H1 (cell line): ENCODE measurements around the gene NECTIN3. TPM values are rescaled to one million over a fixed set of nuclear protein-coding genes. Genes with fewer than 3 reads are reported as not detected.

Experiments used
- CTCF ChIA-PET: fragments of 300-600 bp; sonication (Branson Sonifier 250); formaldehyde crosslinking; loops from one replicate; lab custom pipeline; 2021; ENCODE audit not compliant: partially characterized antibody; lab: Charles Lee
- POLR2A ChIA-PET: fragments of 300-600 bp; sonication (Branson Sonifier 250); formaldehyde crosslinking; loops from one replicate; lab custom pipeline; 2021; ENCODE audit warnings: inconsistent platforms; ENCODE audit not compliant: partially characterized antibody; lab: Charles Lee
- DNase-seq, 2 experiments: peaks; one replicate each; pipeline versions ENCODE4 v3.0.0 to v3.0.0-alpha.2; 2010 to 2022; ENCODE audit warnings: low spot score in 2 of 2, low read depth in 1 of 2, mixed read lengths in 1 of 2
- FAIRE-seq: peaks from 2 replicates; lab custom pipeline; 2011; peaks lifted over from hg19 to GRCh38; lab: Jason Lieb, UNC
- H2AFZ ChIP-seq: 2 replicates; pipeline ENCODE4 v1.8.1; 2012; ENCODE audit warnings: low read length, inconsistent platforms
- H2AK5ac ChIP-seq: 2 replicates; pipeline ENCODE4 v1.6.1; 2013; ENCODE audit warnings: low read depth, low read length
- H2BK120ac ChIP-seq: replicated peaks from 2 replicates; pipeline ENCODE3; 2013; ENCODE audit warnings: low read depth, low read length, inconsistent platforms
- H2BK12ac ChIP-seq: 2 replicates; pipeline ENCODE4 v1.6.1; 2013; ENCODE audit warnings: low read depth, low read length
- H2BK15ac ChIP-seq: 2 replicates; pipeline ENCODE4 v1.6.1; 2013; ENCODE audit warnings: low read length
- H2BK20ac ChIP-seq: 2 replicates; pipeline ENCODE4 v1.6.1; 2013; ENCODE audit warnings: low read length
- H2BK5ac ChIP-seq: 2 replicates; pipeline ENCODE4 v1.6.1; 2013; ENCODE audit warnings: low read depth, low read length
- H3K14ac ChIP-seq: 2 replicates; pipeline ENCODE4 v1.6.1; 2013; ENCODE audit warnings: inconsistent platforms; ENCODE audit not compliant: insufficient read length
- H3K18ac ChIP-seq: 2 replicates; pipeline ENCODE4 v1.6.1; 2013; ENCODE audit warnings: low read length; ENCODE audit errors: extremely low read depth
- H3K23ac ChIP-seq: 2 replicates; pipeline ENCODE4 v1.6.1; 2013; ENCODE audit warnings: inconsistent platforms; ENCODE audit not compliant: insufficient read length
- H3K23me2 ChIP-seq: 2 replicates; pipeline ENCODE4 v1.6.1; 2013; ENCODE audit warnings: low read depth, low read length
- H3K27ac ChIP-seq: 2 replicates; pipeline ENCODE4 v1.6.1; 2011; ENCODE audit warnings: low read depth, low read length, inconsistent platforms
- H3K27me3 ChIP-seq, 4 experiments: replicated peaks in 1 of 4; 1 replicate in 1 of 4; 2 replicates in 3 of 4; pipeline versions ENCODE4 v1.6.1 to v1.8.1; 2011 to 2013; ENCODE audit warnings: low read length in 3 of 4, mild to moderate bottlenecking in 3 of 4, inconsistent platforms in 2 of 4, mixed read lengths in 2 of 4, moderate library complexity in 1 of 4; ENCODE audit not compliant: control insufficient read depth in 3 of 4, insufficient read depth in 3 of 4; ENCODE audit errors: extremely low read depth in 1 of 4
- H3K36me3 ChIP-seq, 4 experiments: 2 replicates each; pipeline versions ENCODE4 v1.6.1 to v1.8.1; 2011 to 2013; ENCODE audit warnings: mild to moderate bottlenecking in 4 of 4, low read length in 3 of 4, moderate library complexity in 2 of 4, control low read depth in 1 of 4, inconsistent platforms in 1 of 4; ENCODE audit not compliant: insufficient read depth in 4 of 4, control insufficient read depth in 2 of 4
- H3K4ac ChIP-seq: replicated peaks from 2 replicates; pipeline ENCODE3; 2013; ENCODE audit warnings: low read length, low read depth, mixed read lengths, inconsistent platforms; ENCODE audit not compliant: insufficient read length
- H3K4me1 ChIP-seq, 4 experiments: replicated peaks in 1 of 4; 1 replicate in 1 of 4; 2 replicates in 3 of 4; pipeline versions ENCODE4 v1.6.1 to v1.8.1; 2011 to 2013; ENCODE audit warnings: low read length in 3 of 4, inconsistent platforms in 2 of 4, mixed read lengths in 1 of 4; ENCODE audit not compliant: insufficient read depth in 4 of 4, control insufficient read depth in 3 of 4
- H3K4me2 ChIP-seq, 2 experiments: 2 replicates each; pipeline versions ENCODE4 v1.6.1 to v1.8.1; 2011 to 2013; ENCODE audit warnings: low read depth in 2 of 2, low read length in 2 of 2, control low read depth in 1 of 2, inconsistent platforms in 1 of 2, mild to moderate bottlenecking in 1 of 2; ENCODE audit not compliant: insufficient read depth in 1 of 2
- H3K4me3 ChIP-seq, 4 experiments: fragments of 200-600, 300-600 bp in 1 of 4; sonication (generic), shearing (Covaris generic), sonication (Bioruptor Twin) in 1 of 4; 2 replicates each; pipeline versions ENCODE4 v1.5.1 to v1.8.1; 2011 to 2016; ENCODE audit warnings: low read length in 4 of 4, low read depth in 3 of 4, control low read depth in 2 of 4, inconsistent platforms in 2 of 4, mild to moderate bottlenecking in 2 of 4, mixed read lengths in 1 of 4, moderate library complexity in 1 of 4; ENCODE audit not compliant: insufficient read depth in 2 of 4; ENCODE audit errors: extremely low read depth in 1 of 4
- H3K56ac ChIP-seq: replicated peaks from 2 replicates; pipeline ENCODE3; 2013; ENCODE audit warnings: low read depth, mild to moderate bottlenecking, mixed read lengths, low read length, inconsistent platforms; ENCODE audit not compliant: insufficient read length
- H3K79me1 ChIP-seq: 2 replicates; pipeline ENCODE4 v1.6.1; 2013; ENCODE audit warnings: low read depth, low read length, control low read depth
- H3K79me2 ChIP-seq, 2 experiments: 2 replicates each; pipeline versions ENCODE4 v1.6.1 to v1.8.1; 2012 to 2013; ENCODE audit warnings: low read length in 2 of 2, mild to moderate bottlenecking in 2 of 2, inconsistent platforms in 1 of 2; ENCODE audit not compliant: insufficient read depth in 2 of 2, control insufficient read depth in 1 of 2
- H3K9ac ChIP-seq, 4 experiments: replicated peaks in 1 of 4; 1 replicate in 1 of 4; 2 replicates in 3 of 4; pipeline versions ENCODE4 v1.6.1 to v1.8.1; 2011 to 2013; ENCODE audit warnings: low read depth in 3 of 4, low read length in 3 of 4, control low read depth in 2 of 4, mild to moderate bottlenecking in 2 of 4, moderate library complexity in 2 of 4, inconsistent platforms in 1 of 4; ENCODE audit errors: extremely low read depth in 1 of 4
- H3K9me3 ChIP-seq, 2 experiments: 2 replicates each; pipeline versions ENCODE4 v1.6.1 to v1.8.1; 2012 to 2013; ENCODE audit warnings: mild to moderate bottlenecking in 2 of 2, moderate library complexity in 2 of 2, control low read depth in 1 of 2, inconsistent platforms in 1 of 2, low read depth in 1 of 2, low read length in 1 of 2, mixed read lengths in 1 of 2; ENCODE audit not compliant: insufficient read depth in 2 of 2
- H4K20me1 ChIP-seq, 2 experiments: replicated peaks in 1 of 2; 2 replicates each; pipeline versions ENCODE3 to v1.8.1; 2011 to 2013; ENCODE audit warnings: inconsistent platforms in 2 of 2, low read length in 2 of 2, mild to moderate bottlenecking in 1 of 2; ENCODE audit not compliant: insufficient read depth in 2 of 2, control insufficient read depth in 1 of 2
- H4K5ac ChIP-seq: 2 replicates; pipeline ENCODE4 v1.6.1; 2013; ENCODE audit warnings: low read length, low read depth, mixed read lengths, inconsistent platforms; ENCODE audit not compliant: insufficient read length
- H4K8ac ChIP-seq: 2 replicates; pipeline ENCODE4 v1.8.0; 2013; ENCODE audit warnings: mild to moderate bottlenecking, moderate library complexity, low read length, inconsistent platforms; ENCODE audit not compliant: insufficient read depth; ENCODE audit errors: extremely low read depth
- H4K91ac ChIP-seq: replicated peaks from 2 replicates; pipeline ENCODE3; 2013; ENCODE audit warnings: low read length, mixed read lengths, inconsistent platforms; ENCODE audit not compliant: insufficient read length
- ASH2L ChIP-seq: fragments of 200-600, 300-600 bp; sonication (generic); IDR thresholded peaks from one replicate; pipeline ENCODE4 v1.7.1; 2017; ENCODE audit warnings: low read length
- CBX8 ChIP-seq: fragments of 300-800, 300-1000 bp; sonication (generic); IDR thresholded peaks from 2 replicates; pipeline ENCODE4 v1.7.1; 2016; ENCODE audit warnings: low read depth, low read length, borderline replicate concordance
- CREB1 ChIP-seq: IDR thresholded peaks from 2 replicates; pipeline ENCODE4 v1.6.1; 2012; ENCODE audit warnings: inconsistent platforms
- EGR1 ChIP-seq: IDR thresholded peaks from 2 replicates; pipeline ENCODE4 v1.6.1; 2011; ENCODE audit warnings: low read depth, low read length, borderline replicate concordance
- EP300 ChIP-seq, 2 experiments: IDR thresholded peaks; 1 replicate in 1 of 2; 2 replicates in 1 of 2; pipeline ENCODE4 v1.6.1; 2011 to 2012; ENCODE audit warnings: low read depth in 2 of 2, low read length in 2 of 2, mild to moderate bottlenecking in 2 of 2, borderline replicate concordance in 1 of 2, inconsistent platforms in 1 of 2, moderate library complexity in 1 of 2
- JUN ChIP-seq: IDR thresholded peaks from 2 replicates; pipeline ENCODE4 v1.6.1; 2011; ENCODE audit warnings: low read depth, mild to moderate bottlenecking, improper control_type of control experiment, low read length
- JUND ChIP-seq: IDR thresholded peaks from 2 replicates; pipeline ENCODE4 v1.6.1; 2011; ENCODE audit warnings: mild to moderate bottlenecking, improper control_type of control experiment, low read length
- SP1 ChIP-seq: IDR thresholded peaks from 2 replicates; pipeline ENCODE4 v1.6.1; 2011; ENCODE audit warnings: low read depth, low read length
- SP4 ChIP-seq: IDR thresholded peaks from 2 replicates; pipeline ENCODE4 v1.6.1; 2012; ENCODE audit warnings: low read length, inconsistent platforms
- SRF ChIP-seq: IDR thresholded peaks from 2 replicates; pipeline ENCODE4 v1.6.1; 2011; ENCODE audit warnings: mild to moderate bottlenecking, low read depth, low read length, moderate library complexity
- SUZ12 ChIP-seq: fragments of 200-600 bp; sonication (generic); IDR thresholded peaks from 2 replicates; pipeline ENCODE4 v1.6.1; 2012; ENCODE audit warnings: mild to moderate bottlenecking, inconsistent platforms, low read length, moderate library complexity, mixed read lengths
- ZNF274 ChIP-seq: IDR thresholded peaks from 2 replicates; pipeline ENCODE4 v1.7.0; 2012; ENCODE audit warnings: low read length, borderline replicate concordance; ENCODE audit errors: extremely low read depth
- WGBS, 2 experiments: shearing (Covaris generic) in 1 of 2; methylation state at CpG; one replicate each; pipeline versions ENCODE4 v1.1.6 to v1.1.7; 2013 to 2015; ENCODE audit warnings: low lambda C conversion rate in 2 of 2, mixed read lengths in 2 of 2, inconsistent platforms in 1 of 2, low coverage in 1 of 2, missing lambda C conversion rate in 1 of 2; ENCODE audit not compliant: insufficient replicate concordance in 2 of 2, insufficient coverage in 1 of 2, insufficient read length in 1 of 2; ENCODE audit errors: extremely low coverage in 1 of 2, missing lambda C conversion rate in 1 of 2; 5-methylcytosine and 5-hydroxymethylcytosine counted together
- polyA plus RNA-seq, 7 experiments: library from polyadenylated mRNA; depleted of rRNA in 3 of 7; stranded (reverse) in 5 of 7; unstranded in 2 of 7; fragments of >200 nt in 5 of 7; fragments of 200-250 nt in 2 of 7; gene quantifications; 1 replicate in 5 of 7; 2 replicates in 1 of 7; 4 replicates in 1 of 7; pipeline versions ENCODE4 v1.2.1 to v1.2.3, GENCODE V29; 2011 to 2013; ENCODE audit warnings: missing spikeins in 2 of 7, mixed read lengths in 2 of 7
- total RNA-seq: library from RNA; stranded (reverse); fragmentation: NEBNext Ultra II Directional; extraction: Animal tissue kit (Norgen Biotek cat#: 25700); gene quantifications from 2 replicates; pipeline ENCODE4 v1.2.1, GENCODE V29; 2021
- TF ChIP-seq, protein P1 (sequence below), 3 experiments: IDR thresholded peaks; 1 replicate in 2 of 3; 2 replicates in 1 of 3; pipeline versions ENCODE4 v1.5.1 to v1.6.1; 2011; ENCODE audit warnings: low read length in 3 of 3, mild to moderate bottlenecking in 3 of 3, inconsistent platforms in 2 of 3, low read depth in 1 of 3, moderate library complexity in 1 of 3; ENCODE audit not compliant: insufficient read depth in 1 of 3; ENCODE audit errors: control extremely low read depth in 1 of 3

Gene NECTIN3
- total and polyA plus RNA-seq, 2 of the 8 experiments (the other 6 are each of a cell fraction or from before 2014, with no cell fraction given): 13.6 to 50.6 TPM

DNA sequence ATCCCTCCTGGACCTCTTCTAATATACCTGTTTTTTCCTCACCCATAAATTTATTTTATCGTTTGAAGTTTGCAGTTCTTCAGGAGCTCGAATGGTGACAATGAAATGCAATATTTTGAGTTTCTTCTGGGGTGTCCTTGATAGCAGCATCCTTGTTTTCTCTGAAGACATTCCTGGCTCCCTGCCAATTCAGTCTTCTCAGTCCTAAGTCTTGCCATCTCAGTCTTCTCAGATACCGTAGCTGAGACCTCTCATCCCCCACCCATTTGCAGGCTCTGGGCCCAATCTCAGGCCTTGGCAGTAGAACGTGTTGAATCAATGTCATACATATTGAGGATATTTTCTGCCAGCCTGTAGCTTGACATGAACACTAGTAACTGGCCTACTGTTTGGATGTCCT is 140.9 kb downstream of the NECTIN3 start:
- Histone ChIP-seq H3K27ac (no peak overlapping the region), H2AFZ (no peak overlapping the region), H3K14ac (no peak overlapping the region), H2AK5ac (no peak overlapping the region), H3K18ac (no peak overlapping the region), H2BK15ac (no peak overlapping the region), H3K4ac (no peak overlapping the region), H3K9ac (no peak overlapping the region), H4K5ac (no peak overlapping the region), H3K4me3 (no peak overlapping the region), H3K79me2 (no peaks in the 10 kb centered on the region), H3K4me1 (peaks cover 0 to 8% (median 4%) of the 10 kb centered on the region in 4 experiments; a peak in 2 of 7 replicates), H3K23ac (no peak overlapping the region), H2BK12ac (peak overlapping the region; percentile 20; the same call in 1 of the 2 replicates), H2BK120ac (no peak overlapping the region), H3K4me2 (no peak overlapping the region), H4K8ac (no peak overlapping the region), H3K27me3 (no peaks in the 10 kb centered on the region), H3K23me2 (no peaks in the 10 kb centered on the region; the same call in 1 of the 2 replicates), H3K9me3 (no peaks in the 10 kb centered on the region), H3K56ac (no peak overlapping the region), H2BK5ac (no peak overlapping the region), H4K20me1 (no peaks in the 10 kb centered on the region), H4K91ac (no peak overlapping the region), H3K79me1 (no peaks in the 10 kb centered on the region), H3K36me3 (no peaks in the 10 kb centered on the region), H2BK20ac (no peak overlapping the region)
- WGBS, 2 experiments: 89% methylated on average over 4 of the region's 4 CpGs; no CpG with 5 or more reads in 1 of the 2 experiments
- FAIRE-seq (no peak), DNase-seq (no peak)
- ChIA-PET POLR2A (no interaction called here), CTCF (interaction anchor here (1.1 to 1.2 kb wide), 2 partner anchors 17 to 34 kb away, joined by 3 to 4 read pairs; no protein-coding TSS in a partner anchor)
- TF ChIP-seq SUZ12: no peak
- no peak for TF ChIP-seq ZNF274
- TF ChIP-seq SP1: no peak
- no peak for TF ChIP-seq SRF
- TF ChIP-seq SP4: no peak
- TF ChIP-seq EP300 (IDR thresholded peaks at IDR 0.05; ENCODE audit: borderline replicate concordance in 1 of 2, low read depth in 2 of 2, low read length in 2 of 2): no peak
- TF ChIP-seq EGR1: no peak
- TF ChIP-seq, protein P1, sequence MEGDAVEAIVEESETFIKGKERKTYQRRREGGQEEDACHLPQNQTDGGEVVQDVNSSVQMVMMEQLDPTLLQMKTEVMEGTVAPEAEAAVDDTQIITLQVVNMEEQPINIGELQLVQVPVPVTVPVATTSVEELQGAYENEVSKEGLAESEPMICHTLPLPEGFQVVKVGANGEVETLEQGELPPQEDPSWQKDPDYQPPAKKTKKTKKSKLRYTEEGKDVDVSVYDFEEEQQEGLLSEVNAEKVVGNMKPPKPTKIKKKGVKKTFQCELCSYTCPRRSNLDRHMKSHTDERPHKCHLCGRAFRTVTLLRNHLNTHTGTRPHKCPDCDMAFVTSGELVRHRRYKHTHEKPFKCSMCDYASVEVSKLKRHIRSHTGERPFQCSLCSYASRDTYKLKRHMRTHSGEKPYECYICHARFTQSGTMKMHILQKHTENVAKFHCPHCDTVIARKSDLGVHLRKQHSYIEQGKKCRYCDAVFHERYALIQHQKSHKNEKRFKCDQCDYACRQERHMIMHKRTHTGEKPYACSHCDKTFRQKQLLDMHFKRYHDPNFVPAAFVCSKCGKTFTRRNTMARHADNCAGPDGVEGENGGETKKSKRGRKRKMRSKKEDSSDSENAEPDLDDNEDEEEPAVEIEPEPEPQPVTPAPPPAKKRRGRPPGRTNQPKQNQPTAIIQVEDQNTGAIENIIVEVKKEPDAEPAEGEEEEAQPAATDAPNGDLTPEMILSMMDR (IDR thresholded peaks at IDR 0.05; ENCODE audit: control extremely low read depth in 1 of 3, insufficient read depth in 1 of 3, low read depth in 1 of 3, low read length in 3 of 3): no peak
- no peak for TF ChIP-seq ASH2L
- no peak for TF ChIP-seq JUN
- no peak for TF ChIP-seq JUND
- TF ChIP-seq CREB1: no peak
- no peak for TF ChIP-seq CBX8
